ENCODE data around the gene CFAP299.

The CFAP299 gene

DNA sequence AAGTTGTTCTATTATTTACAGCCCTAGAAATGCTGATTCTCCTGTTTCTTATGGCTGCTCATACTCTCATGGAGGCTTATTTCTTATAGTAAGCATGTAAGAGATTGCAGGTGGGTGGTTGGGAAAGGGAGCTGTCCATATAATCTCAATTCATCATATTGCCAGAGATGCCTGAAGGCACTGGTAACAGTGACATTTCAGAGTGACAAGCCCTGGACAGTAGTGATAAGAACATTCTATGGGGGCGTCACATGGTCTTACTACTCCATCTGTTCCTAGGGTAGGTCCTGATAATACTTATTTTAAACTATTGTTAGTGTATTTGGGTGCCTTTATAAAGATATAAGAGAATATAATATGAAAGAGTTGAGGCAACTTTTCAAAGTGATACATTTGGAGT is 171.5 kb downstream of the CFAP299 start:
- TF ChIP-seq, protein P1, sequence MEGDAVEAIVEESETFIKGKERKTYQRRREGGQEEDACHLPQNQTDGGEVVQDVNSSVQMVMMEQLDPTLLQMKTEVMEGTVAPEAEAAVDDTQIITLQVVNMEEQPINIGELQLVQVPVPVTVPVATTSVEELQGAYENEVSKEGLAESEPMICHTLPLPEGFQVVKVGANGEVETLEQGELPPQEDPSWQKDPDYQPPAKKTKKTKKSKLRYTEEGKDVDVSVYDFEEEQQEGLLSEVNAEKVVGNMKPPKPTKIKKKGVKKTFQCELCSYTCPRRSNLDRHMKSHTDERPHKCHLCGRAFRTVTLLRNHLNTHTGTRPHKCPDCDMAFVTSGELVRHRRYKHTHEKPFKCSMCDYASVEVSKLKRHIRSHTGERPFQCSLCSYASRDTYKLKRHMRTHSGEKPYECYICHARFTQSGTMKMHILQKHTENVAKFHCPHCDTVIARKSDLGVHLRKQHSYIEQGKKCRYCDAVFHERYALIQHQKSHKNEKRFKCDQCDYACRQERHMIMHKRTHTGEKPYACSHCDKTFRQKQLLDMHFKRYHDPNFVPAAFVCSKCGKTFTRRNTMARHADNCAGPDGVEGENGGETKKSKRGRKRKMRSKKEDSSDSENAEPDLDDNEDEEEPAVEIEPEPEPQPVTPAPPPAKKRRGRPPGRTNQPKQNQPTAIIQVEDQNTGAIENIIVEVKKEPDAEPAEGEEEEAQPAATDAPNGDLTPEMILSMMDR (IDR thresholded peaks at IDR 0.05), result no peak

DNA sequence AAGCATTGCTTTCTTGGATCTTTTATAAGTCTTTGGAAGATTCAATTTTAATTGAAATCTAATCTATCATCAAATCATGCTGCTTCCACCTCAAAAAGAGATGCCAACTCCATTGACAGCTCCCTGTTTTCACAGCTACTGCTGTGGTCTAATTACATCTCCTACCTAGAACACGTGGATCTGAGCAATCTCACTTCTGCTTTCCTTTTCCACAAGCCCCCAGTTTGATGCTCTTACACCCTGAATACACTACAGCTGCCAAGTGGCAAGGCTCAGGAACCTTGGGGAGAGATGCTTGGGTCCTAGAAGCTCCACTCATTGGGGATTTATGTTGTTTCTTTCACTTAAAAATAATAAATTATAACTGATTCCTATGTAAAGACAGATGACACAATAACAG is 172.0 kb downstream of the CFAP299 start:
- TF ChIP-seq, protein P1 (IDR thresholded peaks at IDR 0.05), result no peak

DNA sequence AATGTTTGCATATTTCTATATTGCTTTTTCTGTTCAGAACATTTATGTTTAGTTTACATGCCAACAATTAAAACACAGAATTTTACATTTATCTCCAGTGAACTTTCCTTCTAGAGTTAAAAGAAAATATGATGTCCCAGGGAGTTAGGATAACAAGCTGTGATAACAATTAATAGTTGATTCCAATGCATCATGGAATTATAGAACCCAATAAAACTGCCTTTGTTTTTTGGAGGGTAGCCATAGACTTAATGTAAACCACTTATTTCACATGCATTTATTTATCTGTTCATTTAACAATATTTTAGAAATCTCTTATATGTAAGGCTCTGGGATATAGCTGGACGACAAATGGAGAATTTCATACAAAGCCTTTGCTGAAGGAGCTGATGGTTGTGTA is 180.0 kb downstream of the CFAP299 start:
- TF ChIP-seq, protein P1 (IDR thresholded peaks at IDR 0.05), result no peak

DNA sequence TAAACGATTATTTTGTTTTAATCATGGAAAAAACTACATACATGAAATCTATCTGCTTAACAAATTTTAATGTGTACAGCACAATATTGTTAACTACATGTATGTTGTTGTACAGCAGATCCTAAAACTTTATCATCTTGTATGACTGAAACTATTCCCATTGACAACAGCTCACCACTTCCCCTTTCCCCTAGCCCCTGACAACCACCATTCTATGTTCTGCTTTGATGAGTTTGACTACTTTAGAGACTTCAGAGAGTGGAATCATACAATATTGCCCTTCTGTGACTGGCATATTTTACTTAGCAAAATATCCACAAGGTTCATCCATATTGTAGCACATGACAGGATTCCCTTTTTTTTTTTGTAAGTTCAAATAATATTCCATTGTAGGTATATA is 185.9 kb downstream of the CFAP299 start:
- TF ChIP-seq, protein P1 (IDR thresholded peaks at IDR 0.05), result no peak

DNA sequence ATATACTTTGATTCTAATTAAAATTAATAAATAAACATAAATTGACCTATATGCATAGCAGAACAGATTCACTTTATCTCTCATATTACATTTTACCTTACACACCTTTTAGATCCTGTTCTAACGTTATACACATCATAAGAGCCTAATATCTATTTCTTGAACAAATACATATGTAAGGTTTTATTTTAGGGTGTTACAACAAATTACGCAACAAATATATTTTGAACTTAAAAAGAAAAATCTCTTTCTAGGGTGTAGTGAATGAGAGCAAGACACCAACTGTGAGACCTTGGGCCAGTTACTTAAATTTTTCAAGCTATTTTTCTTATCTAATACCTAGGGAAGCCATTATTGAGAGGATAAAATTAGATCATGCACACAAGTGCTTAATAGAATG is 191.2 kb downstream of the CFAP299 start:
- TF ChIP-seq, protein P1 (IDR thresholded peaks at IDR 0.05), result no peak

DNA sequence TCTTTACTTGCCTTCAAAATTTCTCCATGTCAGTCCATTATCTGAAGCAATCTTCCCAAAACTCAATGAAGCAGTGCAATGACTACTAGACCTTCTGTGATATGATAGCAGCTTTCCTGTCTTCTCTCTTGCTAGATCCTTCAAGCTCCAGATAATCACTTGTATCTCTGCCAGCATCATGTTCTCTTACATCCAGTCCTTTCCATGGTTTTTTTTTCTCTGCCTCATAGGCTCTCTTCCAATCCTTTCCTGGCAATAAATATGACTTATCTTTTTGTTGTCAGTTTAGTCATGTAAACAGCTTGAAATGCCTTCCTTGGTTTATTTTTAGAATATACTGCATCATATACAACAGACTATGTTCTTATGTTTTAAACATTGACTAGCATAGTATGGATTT is 193.5 kb downstream of the CFAP299 start:
- TF ChIP-seq, protein P1 (IDR thresholded peaks at IDR 0.05), result no peak

DNA sequence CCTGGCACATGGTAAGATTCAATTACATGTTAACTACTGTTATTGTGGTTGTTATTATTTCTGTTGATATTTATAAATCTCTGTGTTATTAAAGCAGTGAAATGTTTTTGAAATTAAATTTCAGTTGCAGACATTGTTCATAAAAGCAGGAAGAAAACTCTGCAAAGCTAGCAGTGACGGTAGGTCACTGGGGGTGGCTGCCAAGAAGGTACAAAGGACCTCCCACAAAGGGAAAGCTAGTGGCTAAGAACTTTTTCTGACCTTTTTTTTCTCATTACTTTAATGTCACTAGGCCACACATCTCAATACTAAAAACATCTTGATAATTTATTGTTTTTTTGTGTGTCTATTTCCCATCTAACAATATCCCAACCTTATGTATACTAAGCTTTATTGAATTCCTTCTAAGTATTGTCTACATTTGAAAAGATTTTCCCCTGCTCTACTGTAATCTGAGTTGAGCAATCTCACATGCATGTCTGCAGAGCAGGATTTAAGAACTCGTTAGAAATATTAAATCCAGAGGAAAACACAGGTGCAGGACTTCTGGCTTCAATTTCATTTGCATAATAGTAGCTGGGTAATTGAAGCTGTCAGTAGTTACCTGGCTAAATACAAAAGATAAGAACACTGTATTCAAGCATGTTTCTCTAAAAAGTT is 197.3 kb downstream of the CFAP299 start:
- TF ChIP-seq, protein P1 (IDR thresholded peaks at IDR 0.05), result no peak

DNA sequence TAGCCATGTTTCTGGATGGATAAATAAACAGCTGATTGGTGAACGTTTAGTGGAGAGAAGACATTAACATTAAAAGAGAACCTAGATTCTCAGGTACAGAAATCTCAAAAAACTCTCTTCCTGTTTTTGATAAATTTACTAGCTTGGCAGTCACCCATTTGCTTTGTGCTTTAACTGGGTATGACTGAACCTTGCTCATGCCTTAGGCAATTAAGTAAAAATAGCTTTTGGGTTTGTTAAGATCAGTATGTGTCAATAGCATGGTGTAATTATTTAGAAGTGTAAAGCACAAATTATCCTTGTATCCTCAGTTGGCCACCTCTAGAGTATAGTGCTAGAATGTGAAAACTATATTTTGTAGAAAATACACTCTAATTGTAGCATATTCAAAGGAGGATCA is 200.0 kb downstream of the CFAP299 start:
- TF ChIP-seq, protein P1 (IDR thresholded peaks at IDR 0.05), result no peak
